GM19324 (cell line): Measurements from ENCODE around the gene DUSP10.

Source experiments
- ATAC-seq: cut with Tn5 transposase; IDR thresholded peaks from one replicate; pipeline ENCODE4 v1.9.1; 2021; ENCODE audit warnings: mild to moderate bottlenecking, moderate library complexity; ENCODE audit not compliant: unreplicated experiment, low FRiP score

DUSP10 gene

DNA sequence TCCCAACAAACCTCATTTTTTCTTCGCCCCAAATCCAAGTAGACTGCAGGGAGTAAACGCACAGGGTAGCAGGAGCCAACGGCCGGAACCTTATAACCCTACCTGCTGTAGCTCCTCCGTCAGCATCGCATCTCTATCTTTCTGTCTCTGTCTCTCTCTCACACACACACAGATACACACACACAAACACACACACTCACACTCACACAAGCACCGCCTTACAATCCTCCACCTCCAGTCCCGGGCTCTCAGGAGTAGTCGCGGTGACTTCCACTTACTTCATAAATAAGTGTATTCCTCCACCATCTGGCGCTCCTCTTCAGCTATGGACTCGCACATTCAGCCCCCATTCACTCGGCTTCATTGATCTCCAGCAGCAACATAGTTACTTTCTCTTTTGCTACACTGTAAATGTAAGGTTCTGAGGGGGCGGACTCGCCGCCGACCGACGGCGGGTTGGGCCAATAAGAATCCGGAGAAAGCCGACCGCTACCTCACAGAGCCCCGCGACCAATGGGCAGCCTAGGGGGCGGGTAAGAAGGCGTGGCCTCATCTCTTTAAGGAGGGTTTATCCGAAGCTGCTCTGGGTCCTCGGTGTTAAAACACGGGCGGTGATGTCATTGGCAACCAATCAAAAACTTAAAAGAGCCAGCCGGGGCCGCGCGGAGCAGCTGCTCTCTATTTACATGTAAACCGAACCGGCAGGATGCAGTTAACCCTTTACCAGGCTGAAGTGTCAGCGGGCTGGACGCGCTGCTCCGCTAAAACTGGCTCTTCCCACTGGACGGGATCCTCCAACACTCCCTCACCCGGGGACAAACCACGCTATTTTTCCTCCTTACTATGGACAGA lies at the start of gene DUSP10:
Gene DUSP10 (minus strand): TSS at position 387 of the 852 bp plus-strand sequence. CDS start 2,345 bp downstream, outside the sequence.
- ATAC-seq = peak; percentile 90

DNA sequence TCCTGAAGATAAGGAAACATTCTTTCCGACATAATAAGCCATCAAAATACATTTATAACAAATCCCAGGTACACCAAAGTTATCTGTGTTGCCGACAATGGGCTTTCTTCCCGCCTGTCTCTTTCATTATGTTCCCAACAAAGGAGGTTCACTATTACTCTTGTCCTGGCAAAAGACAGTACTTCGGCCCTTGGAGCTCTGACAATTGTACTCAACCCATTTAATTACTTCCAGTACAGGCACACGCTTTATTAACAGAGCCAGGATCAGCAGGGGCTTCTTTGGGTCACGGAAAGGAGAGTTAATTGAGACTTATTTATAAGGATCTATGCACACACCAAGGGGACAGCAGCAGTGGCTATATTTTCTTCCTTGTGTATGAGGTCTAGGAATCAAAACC lies 46.6 kb upstream of the DUSP10 start:
- ATAC-seq = no peak

DNA sequence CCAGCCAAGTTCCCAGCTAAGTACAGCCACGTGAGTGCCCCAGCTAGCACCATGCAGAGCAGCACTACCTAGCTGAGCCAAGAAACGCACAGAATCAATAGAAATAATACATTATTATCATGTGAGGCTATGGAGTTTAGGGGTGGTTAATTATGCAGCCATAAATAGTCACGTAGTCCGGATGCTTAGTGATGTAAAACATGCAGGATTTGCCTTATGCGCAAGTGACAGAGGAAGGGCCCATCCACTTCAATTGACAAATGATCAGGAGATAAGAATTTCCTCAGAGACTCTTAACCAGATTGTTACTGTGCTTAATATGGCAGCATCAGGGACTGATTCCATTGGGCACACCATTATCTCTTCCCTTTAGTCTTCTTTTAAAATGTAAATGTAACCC lies 44.8 kb upstream of the DUSP10 start:
- no peak for ATAC-seq

DNA sequence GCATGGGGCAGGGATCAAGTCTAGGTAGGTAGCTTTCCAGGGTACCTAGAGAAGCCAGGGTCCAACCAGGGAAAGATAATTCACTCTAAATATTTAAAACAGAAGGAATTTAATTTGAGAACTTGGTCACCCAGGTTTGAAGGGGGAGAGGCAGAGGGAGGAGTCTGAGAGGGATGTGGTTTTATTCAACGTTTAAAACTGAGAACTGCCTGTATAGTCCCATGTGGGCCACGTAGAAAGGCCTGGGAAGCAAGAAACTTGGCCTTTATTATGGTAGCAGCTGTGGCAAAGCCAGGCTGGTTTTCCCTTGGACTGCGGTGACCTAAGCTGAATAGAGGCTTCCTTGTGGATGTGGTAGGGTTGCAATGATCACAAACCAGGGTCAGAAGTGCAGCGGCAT lies 42.0 kb upstream of the DUSP10 start:
- no peak for ATAC-seq

DNA sequence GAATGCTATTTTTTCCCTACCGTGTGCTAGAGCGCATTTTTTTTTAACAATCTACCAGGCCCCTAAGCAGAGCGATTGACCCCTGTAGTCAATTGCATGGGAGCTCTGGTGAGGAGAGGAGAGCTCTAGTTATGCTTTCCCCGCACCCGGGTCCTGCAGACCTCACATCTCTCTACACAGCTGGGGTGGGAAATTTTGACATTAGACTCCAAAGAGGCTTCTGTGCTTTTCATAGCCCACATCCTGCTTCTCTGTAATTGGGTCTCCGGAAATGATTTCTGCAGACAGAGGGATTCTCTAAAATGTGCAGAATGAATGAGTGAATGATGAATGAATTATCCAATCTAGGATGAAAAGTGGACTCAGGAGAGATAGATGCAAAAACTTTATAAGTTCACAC lies 41.5 kb upstream of the DUSP10 start:
- no peak for ATAC-seq

DNA sequence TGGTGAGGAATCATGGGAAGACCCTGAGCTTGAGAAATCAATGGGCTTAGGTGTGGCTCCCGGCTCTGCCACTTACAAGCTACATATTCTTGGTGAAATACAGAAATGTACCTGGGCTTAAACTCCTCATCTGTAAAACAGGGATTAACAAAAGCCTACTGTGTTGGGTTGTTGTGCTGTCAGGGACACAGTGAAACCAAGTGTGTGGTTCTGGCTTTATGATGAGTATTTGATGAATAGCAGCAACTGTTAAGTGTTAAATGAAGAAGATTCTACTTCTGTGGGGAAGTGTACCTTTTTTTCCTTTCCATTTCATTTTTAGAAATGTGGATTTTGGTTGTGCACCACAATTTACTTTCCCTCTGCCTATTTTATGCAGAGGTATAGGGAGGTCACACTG lies 41.1 kb upstream of the DUSP10 start:
- ATAC-seq = no peak

DNA sequence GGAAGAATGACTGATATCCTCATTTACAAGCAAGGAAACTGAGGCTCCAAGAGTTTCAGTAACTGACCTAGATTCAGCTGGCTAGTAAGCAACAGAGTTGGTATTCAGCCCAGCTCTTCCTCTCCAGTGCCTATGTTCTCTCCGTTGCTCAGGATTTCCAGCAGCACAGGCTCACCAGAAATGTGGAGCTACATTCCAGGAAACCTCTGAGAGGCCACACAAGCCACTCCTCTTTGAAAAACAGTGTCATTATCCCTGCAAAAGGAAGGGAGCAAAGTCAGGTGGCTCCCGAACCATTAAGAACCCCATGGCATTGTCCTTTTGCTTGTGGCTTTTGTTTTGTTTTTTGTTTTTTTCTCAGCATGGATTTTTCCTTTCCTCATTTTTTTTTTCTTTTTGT lies 40.6 kb upstream of the DUSP10 start:
- ATAC-seq = no peak

DNA sequence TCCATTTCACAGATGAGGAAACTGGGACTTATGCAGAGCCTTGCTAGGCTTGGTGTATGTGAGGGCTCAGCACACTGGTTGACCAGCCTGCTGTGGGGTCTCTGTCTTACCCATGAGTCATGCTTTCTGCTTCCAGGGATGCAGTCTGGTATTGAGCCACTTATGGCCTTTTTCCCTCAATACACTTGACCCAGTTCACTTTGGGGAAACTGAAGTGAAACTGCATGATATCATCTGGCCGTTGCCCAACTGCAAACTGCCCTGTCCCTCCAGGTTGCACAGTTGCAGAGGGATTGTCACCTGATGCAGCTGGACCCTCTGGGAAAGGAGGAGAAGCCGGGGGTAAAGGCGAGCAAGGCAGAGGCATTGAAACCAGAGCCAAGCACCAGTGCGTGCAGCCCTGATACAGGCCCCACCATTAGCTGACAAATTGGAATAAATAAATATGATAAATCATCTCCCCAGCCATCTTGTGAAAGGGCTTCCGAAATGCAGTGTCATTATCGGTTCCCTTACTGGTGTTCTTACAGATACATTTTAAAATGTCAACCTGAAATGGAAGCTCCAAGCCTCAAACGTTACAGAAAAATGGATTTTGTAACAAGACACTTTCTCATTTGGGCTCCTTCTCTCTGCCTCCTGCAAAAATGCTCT lies 39.3 kb upstream of the DUSP10 start:
- no peak for ATAC-seq

DNA sequence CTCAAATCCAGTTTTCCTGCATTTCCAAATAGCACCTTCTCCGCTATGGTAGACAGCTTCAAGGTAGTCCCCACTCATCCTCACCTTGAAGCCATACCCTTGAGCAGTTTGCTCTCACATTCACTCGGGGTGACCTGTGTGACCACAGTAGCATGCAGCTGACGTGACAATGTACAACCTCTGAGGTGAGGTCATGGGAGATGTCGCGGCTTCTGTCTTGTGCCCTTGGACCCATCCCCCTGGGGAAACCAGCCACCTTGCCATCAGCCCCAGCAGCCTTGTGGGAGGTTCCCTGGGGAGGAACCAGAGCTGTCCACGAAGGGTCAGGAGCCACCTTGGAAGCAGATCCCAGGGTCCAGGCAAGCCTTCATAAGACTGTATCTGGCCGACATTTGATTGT lies 38.3 kb upstream of the DUSP10 start:
- no peak for ATAC-seq

DNA sequence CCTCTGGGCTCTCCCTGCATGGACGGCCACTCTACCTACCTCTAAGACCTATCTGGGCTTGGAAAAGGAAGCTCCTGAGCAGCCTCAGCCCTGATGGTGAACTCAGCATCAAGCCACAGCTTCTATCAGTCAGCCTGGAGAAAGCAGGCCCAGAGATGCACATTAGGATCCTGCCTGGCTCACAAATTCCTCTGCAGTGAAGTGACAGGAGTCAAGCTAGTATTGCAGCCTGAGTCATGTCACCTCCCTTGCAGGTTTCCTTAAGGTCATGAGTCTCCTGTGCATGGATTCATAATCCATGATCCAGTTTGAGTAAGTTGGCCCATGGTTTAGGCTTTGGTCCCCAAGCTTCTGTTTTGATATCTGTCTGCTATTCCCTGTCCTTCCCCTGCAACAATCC lies 37.9 kb upstream of the DUSP10 start:
- ATAC-seq = no peak

DNA sequence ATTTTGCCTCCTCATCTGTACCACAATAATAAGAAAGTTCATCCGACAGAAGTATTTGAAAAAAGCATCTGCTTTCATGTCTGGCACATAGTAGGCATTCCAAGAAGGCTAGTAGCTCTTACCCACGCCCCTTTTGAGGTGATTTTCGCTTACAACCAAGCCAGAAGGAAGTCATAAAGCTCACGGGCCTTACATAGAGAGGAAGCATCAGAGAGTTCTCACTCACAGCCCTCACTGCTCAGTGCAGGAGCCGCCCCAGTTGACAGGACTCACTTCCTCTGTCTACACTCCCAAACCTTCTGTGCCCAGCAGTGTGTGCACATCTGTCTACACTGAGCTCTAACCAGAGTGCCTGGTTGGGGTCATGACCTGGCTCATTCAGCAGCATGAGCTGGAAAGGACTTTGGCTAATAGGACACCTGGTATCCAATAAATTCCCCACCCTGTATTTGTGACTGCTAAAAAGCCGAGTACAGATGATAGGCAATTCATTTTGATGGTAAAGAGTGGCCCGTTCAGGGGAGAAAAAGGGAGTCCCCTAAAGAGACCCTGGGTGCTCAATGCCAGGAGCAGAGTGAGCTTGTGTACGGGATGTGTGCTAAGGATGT lies 36.8 kb upstream of the DUSP10 start:
- ATAC-seq = peak; percentile 36

DNA sequence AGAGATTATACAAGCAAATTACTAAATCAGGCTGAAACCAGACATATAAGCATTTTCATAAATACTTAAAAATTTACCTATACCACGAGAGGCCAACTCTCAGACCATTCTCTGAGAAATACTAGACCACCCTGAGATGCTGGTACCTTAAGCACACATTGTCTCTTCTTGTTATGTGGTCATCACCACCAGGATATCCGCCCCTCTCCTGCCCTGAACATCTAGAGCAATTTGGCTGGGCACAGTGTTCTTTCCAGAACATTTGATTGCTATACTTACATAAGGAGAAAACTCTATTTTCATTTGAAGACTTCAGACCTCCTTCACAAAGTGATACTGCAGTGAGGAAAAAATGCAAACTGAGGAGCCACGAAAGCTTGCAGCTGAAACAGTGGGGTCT lies 36.2 kb upstream of the DUSP10 start:
- peak; percentile 32 for ATAC-seq

DNA sequence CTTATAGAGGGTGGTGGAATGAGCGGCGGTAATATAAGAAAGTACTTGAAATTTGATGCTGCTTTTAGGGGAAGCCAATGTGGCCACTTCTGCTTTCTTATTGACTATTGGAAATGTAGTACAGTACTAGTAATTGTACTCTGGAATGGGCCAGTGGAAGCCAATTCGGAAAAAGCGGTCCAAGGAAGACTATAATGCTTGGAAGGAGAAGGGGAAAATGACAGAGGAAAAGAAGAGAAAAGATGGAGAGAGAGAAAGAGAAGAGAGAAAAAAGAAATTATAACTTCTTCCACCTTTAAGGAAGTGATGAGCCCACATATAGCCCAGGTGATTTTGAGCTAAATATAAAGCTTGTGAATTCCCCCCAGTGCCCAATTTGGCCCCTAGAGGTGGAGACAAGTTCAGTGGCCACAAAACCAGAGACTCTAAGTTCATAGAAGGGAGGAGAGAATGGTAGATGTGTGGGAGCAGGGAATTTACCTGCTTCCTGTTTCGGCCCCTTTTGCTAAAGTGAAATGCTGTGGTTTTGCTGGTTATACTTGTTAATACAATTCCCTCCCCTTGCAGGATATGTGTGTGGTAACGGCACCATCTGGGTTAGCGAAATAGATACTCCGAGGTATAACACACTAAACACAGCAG lies 35.7 kb upstream of the DUSP10 start:
- peak; percentile 67 for ATAC-seq

DNA sequence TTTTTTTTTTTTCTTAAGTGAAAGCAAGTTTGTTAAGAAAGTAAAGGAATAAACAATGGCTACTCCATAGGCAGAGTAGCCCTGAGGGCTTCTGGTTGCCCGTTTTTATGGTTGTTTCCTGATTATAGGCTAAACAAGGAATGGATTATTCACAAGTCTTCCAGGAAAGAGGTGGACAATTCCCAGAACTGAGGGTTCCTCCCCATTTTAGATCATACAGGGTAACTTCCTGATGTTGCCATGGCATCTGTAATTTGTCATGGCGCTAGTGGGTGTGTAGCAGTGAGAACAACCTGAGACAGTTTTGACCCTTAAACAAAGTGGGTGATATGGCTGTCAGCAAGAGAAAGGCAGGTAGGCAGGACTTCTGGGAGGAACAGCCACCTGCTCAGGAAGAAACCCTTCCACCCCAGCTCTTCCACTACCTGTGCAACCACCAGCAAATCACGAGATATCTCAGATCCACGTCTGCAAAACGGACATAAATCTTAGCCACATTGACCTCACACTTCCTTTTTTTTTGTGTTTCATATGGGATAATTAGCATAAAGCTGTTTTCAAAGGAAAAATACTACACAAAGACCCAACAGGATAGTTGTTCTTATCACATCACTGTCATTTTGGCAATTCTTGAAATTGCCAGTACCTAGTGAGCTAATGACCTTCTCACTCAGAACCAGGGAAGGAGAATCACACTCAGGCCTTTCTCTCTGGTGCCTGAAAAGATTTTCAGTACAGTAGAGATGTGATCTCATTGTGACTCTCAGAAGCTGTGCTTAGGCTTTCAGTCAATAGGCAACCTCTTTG lies 34.8 kb upstream of the DUSP10 start:
- peak; percentile 39 for ATAC-seq

DNA sequence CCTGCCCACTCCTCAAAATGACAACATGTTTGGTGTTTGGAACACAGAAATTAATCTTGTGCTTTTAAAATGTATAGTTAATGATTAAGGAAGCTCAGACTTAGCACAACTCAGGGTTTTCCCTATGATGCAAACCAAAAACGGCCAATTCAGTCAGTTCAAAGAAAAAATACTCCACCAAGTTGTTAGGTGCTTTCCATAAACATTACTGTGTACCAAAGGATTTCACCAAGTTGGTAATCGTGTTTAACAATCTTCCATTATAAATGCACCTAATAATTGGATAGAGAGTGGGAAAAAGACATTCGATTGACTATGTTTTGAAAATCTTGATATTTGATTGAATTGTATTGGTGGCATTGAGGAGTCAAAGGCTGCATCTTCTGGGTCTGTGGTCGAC lies 33.3 kb upstream of the DUSP10 start:
- ATAC-seq = no peak

DNA sequence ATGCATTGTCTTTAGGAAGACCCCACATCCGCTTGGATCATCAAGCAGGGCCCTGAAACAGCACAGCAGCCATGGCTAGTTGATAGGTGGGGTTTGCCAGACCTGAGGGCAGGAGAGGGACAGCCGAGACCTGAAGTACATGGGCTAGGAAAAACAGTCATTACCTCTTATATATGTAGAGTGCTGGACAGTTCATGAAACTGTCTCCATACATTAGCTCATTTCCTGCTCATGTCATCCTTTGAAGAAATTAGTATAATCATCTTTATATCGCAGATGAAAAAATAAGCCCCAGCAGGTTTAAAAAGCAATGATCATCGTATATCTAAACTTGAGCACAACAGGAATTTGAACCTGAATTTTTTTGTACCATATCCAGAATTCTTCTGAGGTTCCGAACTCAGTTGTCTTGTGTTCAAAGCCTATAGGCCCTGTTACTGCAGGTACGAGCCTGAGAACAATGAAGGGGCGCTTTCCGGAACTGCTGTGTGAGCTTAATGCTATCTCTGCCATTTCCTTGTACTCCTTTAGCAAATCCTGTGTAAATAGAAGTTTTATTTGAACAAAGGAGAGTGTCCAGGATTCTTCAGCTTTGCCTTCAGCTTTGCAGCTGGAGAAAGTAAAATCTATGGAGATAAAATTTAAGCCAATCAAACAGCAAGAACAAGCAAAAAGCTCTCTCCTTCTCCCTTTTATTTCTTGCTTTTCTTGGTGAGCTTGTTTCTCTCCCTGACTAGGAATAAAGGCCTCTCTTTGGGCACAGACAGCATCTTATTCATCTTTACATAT lies 32.4 kb upstream of the DUSP10 start:
- no peak for ATAC-seq

DNA sequence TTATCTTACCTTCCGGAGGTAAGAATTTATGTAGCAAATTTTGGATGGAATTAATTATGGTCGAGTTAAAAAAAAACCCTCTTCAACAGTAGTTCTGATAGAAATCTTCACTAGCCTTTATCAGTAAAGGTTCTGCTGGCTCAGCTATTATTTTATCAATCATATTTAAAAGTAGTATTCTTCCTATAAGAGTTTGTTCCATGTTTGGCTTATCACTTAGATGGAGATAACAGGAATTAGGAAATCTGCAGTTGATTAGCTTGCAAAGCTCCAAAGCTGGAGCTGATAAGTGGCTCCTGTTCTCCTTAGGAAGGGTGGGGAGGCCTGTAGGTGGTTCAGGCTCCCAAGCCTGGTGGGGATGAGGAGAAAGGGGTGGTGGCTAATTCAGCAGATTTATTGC lies 31.5 kb upstream of the DUSP10 start:
- ATAC-seq = no peak

DNA sequence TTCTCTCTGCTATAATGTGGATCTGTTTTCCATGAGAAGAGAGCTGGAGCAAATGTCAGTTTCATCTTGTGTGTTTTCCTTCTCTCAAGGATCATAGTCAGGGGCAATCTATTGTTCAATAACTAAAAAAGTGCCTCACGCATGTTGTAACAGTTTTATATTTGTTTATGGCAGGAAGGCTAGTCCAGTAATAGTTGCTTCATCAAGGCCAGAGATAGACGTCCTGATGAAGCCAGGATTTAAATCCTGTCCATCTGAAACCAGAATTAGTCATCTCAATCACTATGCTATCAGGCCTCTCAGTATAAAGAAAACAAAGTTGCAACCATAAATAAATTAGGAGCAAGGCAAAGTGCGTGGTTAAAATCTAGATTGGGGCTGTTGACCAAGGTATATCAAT lies 30.2 kb upstream of the DUSP10 start:
- no peak for ATAC-seq

DNA sequence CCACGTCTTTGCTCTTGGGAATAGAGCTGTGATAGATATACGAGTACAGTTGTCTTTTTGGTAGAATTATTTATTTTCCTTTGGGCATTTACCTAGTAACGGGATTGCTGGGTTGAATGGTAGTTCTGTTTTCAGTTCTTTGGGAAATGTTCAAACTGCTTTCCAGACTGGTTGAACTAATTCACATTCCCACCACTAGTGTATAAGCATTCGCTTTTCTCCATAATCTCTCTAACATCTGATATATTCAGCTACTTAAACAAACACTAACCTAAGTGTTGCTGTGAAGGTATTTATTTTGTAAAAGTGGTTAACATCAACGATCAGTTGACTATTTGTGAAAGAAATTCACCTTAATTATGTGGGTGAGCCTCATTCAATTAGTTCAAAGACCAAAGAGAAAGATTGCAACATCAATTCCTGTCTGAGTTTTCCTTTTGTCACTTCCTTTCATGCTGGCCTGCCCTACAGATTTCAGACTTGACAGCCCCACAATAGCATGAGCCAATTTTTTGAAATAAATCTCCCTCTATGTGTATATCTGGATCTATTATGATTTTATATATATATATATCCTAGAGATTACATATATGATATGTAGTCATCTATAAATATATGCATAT lies 26.7 kb upstream of the DUSP10 start:
- ATAC-seq = no peak
